HG03066 (cell line): ENCODE measurements around the gene SERPINB1.
A peak's percentile ranks its signal among the peaks of the same experiment; 100 is the strongest.
"Not testable (repeated sequence)": the region's sequence is repeated elsewhere in the genome, so short reads cannot be mapped to it uniquely, and the experiment has no call there.

Experiments
- ATAC-seq: cut with Tn5 transposase; IDR thresholded peaks from one replicate; pipeline ENCODE4 v1.9.1; 2021; ENCODE audit warnings: low read depth; ENCODE audit not compliant: unreplicated experiment

SERPINB1 gene

GRCh38 chr6:2866171-2866846 lies 24.6 kb upstream of the SERPINB1 start:
- peak; percentile 40 for ATAC-seq

GRCh38 chr6:2865694-2866151 lies 24.1 kb upstream of the SERPINB1 start:
- no peak for ATAC-seq

GRCh38 chr6:2865270-2865669 lies 23.6 kb upstream of the SERPINB1 start:
- no peak for ATAC-seq

- no peak for ATAC-seq
Observed at GRCh38 chr6:2863901-2864300, 22.2 kb upstream of the SERPINB1 start.

GRCh38 chr6:2862712-2863181 lies 21.1 kb upstream of the SERPINB1 start:
- peak; percentile 51 for ATAC-seq

- no peak for ATAC-seq
Observed at GRCh38 chr6:2861822-2862164, 20.1 kb upstream of the SERPINB1 start.

GRCh38 chr6:2861060-2861821 lies 19.6 kb upstream of the SERPINB1 start:
- no peak for ATAC-seq

- ATAC-seq, result not testable (repeated sequence)
Observed at GRCh38 chr6:2860706-2861059, 19.0 kb upstream of the SERPINB1 start.

- not testable (repeated sequence) for ATAC-seq
Observed at GRCh38 chr6:2859798-2860705, 18.4 kb upstream of the SERPINB1 start.

GRCh38 chr6:2859185-2859700 lies 17.6 kb upstream of the SERPINB1 start:
- no peak for ATAC-seq

GRCh38 chr6:2857580-2858337 lies 16.1 kb upstream of the SERPINB1 start:
- peak; percentile 42 for ATAC-seq

GRCh38 chr6:2857185-2857579 lies 15.5 kb upstream of the SERPINB1 start:
- no peak for ATAC-seq

- ATAC-seq, result no peak
Observed at GRCh38 chr6:2855061-2855519, 13.4 kb upstream of the SERPINB1 start.

- ATAC-seq, result no peak
Observed at GRCh38 chr6:2854396-2854982, 12.8 kb upstream of the SERPINB1 start.

GRCh38 chr6:2853769-2854395 lies 12.2 kb upstream of the SERPINB1 start:
- ATAC-seq, result no peak

GRCh38 chr6:2853378-2853768 lies 11.7 kb upstream of the SERPINB1 start:
- ATAC-seq, result not testable (repeated sequence)

GRCh38 chr6:2852921-2853322 lies 11.3 kb upstream of the SERPINB1 start:
- no peak for ATAC-seq

- no peak for ATAC-seq
Observed at GRCh38 chr6:2852514-2852855, 10.8 kb upstream of the SERPINB1 start.
